HL-60/S4 treated with phorbol 12-myristate 13-acetate at 8.2 ng/mL for 4 days and 3 days (cell line): Measurements from ENCODE around the gene ATP6V1B1.

Experiments used
- in situ Hi-C: fragments of 300-500 bp; cut with MboI; formaldehyde crosslinking; loops from 2 replicates; pipeline ENCODE4 v1.15.0; 2022; ENCODE audit warnings: low sequenced_read_pairs

The ATP6V1B1 gene

DNA sequence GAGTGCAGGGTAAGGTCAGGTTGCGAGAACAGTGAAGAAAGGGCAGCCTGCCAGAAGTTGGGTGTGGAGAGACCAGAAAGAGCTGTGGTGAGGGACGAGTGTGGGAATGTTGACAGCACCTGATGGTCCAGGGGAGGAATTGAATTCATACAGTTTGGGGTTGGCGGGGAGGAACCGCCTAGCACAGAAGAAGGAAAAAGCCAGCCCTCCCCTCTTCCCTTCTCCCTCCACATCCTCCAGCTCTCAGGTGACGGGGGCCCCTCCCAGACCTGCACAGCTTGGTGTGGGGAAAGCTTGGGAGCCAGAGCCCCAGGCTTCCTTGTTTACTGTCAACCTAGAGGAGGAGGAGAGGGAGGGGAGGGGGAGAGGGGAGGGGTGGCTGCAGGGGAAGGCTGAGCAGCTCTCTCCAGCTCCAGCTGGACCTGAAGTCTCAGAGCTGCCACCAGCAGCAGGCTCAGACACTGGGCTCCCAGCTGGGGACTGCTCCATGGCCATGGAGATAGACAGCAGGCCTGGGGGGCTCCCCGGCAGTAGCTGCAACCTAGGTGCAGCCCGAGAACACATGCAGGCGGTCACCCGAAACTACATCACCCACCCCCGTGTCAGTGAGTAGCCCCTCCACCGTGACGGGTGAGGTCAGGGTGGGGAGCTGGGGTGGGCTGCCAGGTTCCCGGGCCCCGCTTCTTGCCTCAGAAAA, at the start of gene ATP6V1B1:
Gene ATP6V1B1 (plus strand): TSS at position 433 of the 697 bp plus-strand sequence. CDS start 55 bp downstream, at position 488.
- in situ Hi-C loops, result loop anchor here (25.0 kb wide), 2 partner anchors 148 to 273 kb away; partner anchors contain the start of gene FIGLA

DNA sequence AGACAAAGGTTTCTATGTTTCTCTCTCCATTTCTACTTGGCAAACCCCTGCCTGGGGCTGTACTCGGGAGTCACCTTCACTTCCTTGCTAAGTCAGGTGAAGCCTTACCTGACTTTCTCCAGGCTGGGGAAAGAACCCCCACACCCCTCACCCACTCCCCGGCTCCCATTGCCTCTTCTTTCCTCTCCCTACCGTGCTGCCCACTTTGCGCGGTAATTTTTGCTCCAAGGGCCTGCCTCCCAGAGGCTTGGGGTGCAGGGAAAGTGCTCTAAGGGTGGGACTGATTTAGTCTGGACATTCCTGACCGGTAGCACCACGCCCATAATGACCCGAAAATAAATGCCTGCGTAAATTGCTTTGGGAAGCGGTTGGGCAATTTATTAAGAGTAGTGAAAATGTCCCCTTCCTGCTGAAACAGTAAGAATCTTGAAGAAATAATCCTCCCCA, 49.1 kb upstream of the ATP6V1B1 start:
- in situ Hi-C loops, result no loop called here

DNA sequence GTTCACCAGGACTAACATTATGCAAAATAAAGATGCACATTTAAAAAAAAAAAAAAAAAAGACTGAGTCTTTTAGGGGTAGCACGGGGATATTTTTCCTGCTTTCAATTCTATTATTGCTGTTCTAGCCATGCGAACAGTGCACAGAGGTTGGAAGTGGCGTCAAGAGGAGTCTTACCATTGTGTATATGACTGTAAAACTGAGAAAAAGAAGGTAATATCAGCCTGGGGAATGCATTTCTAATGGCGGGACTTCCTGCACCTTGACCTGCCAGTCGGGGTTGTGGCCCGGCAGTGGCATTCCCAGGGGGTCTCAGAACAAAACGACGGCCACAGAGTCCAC, 48.5 kb upstream of the ATP6V1B1 start:
- in situ Hi-C loops, result no loop called here

DNA sequence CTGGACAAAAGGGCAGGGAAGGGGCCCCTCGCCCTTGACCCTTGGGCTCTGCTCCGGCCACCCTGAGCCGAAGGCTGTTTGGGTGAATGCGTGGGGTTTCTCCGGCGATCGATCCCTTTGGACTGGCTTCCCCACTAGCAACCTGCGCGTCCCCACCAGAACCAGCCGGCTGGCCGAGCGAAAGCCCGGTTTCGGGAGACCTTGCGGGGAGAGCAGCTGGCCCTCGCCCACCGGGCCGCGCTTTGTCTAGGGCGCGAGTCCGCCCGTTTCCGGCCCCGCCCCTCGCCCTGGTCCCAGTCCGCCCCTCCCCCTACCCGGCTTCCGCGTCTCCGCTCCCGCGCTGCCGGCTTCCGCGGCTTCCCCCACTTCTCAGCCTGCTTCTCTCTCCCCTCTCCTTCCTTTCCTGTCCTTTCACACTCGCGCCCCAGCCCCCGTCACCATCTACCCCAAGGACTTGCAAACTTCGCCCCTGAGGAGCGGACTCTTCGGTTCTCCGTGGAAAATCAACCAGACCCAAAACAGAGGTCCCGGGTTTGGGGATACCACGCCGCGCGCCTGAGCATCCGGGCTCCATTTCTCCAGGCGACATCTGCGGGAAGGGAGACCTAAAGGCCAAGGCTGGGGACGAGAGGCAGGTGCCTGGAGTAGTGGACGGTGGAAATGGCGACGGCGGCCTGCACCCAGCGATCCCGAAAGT, 48.0 kb upstream of the ATP6V1B1 start:
- in situ Hi-C loops, result no loop called here

DNA sequence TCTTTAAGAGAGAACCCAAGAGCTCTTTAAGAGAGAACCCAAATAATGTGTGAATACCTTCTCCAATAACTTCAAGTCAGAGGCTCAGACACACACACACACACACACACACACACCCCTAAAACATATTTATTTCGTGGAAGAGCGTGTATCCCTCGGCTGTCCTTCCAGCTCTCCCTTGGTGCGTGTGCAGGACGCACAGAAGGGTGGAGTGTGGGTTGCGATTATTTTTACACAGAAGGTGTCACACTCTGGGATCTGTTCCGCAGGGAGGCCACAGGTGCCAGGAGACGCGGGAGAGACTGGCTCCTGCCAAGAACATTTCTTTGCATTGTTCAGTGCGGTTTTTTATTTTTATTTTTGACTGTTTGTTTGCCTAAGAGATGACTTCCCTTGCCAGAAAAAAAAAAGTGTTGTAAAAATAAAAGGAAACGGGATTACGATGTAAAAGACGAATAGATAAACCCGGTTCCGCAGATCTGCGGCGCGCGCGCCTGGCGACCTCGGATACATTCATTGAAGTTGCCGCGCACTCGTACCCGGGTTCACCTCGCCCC, 47.3 kb upstream of the ATP6V1B1 start:
- in situ Hi-C loops, result no loop called here

DNA sequence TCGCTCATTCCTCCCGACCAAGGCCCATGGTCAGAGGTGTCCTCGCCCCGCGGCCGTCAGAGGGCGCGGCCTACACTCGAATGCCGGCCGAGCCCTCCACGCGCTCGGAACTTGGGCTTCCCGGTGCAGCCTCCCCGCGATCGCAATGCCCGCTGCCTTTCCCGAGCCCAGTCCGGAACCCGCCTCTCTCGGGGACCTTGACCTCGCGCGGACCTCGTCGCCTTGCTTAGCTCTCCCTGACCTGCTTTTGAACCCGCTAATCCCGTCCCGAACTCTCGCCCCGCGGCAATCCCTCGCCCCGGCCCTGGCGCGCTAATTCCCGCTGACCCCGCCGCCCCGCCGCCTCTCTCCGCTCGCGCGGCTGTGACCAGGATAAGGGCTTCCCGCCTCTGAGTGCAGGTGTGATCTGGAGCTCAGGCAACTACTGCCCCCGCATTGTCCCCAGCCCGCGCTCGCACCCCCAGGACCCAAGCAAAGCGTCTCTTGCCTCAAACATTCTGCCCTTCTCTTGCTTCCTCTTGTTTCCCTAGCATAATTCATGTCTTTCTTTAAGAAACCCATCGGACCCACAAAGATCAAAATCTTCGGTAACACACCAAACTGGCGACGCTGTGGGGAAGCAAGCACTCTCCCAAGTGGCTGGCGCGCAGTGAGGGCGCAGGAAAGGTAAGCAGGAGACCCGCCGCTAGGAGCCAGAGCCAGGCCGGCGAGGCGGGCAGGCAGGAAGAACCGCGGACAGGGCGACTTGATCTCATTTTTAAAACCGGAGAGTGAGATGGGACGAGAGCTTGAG, 46.6 kb upstream of the ATP6V1B1 start:
- in situ Hi-C loops, result no loop called here

DNA sequence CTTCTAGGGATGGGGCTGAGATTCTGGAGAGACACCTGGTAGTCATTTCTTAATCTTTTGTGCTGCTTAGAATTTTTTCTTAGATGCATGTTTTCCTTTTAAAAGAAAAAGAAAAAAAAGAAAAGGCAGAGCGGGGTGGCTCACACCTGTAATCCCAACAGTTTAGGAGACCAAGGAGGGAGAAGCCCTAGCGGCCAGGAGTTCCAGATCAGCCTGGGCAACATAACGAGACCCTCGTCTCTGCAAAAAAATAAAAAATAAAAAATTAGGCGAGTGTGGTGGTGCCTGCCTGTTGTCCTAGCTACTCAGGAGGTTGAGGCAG, 46.0 kb upstream of the ATP6V1B1 start:
- in situ Hi-C loops, result no loop called here

DNA sequence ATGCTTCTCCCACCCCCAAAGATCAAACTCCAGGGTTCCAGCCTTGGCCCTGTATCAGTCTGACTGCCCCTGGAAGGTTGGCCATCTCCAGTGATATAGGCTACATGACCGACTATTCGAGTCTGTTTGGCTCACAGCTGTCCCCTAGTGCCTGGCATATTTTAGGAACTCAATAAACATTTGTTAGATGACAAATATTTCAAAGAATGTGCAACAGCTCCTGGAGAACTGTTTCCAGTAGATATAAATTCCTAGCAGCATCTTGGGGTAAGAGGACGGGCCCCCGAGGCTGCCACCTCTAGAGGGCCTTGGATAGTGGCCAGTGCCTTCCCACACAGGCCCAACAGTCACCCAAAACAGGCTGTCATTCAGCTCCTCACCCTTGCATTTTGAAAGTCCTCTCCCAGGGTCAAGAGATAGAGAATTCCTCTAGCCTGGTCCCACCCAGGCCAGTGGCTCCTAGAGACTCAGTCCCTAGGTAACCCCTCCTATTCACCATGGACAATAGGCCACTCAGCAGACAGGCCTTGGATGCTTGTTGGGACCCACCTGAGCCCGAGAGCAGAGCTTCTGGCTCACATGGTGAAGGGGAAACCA, 45.1 kb upstream of the ATP6V1B1 start:
- in situ Hi-C loops, result no loop called here

DNA sequence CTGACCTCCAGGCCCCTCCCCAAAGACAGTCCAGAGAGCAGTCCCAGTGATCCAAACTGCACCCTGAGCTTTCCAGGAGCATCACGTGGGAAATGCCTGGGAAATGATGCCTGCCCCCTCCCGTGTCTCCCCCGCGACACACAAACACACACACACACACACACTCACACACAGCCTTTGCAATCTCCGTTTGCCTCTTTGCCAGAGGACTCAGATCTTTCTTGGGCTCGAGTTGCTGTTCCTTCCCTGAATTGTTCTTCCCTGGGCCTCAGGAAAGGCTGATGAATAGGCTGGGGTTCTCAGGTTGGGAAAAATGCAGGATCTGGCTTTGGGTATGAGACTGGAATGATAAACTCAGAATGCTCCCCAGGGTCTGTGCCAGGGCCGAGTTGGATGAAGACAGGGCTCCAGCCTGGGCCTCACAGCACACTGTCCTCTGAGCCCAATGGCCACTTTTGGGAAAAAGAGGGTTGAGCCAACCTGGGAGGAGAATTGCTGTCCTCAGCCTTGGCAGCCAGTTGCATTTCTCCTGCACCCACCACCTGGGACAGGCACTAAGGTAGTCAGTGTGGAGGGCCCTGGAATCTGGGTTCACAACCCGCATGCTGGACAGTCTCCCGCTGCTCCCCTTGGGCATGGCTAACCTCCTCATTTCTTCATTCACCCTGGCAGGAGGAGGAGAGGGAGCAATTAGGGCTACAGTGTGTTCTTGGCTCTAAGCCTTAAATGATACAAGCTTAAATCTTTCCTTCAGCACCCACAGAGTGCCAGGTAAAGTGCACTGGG, 43.9 kb upstream of the ATP6V1B1 start:
- in situ Hi-C loops, result no loop called here

DNA sequence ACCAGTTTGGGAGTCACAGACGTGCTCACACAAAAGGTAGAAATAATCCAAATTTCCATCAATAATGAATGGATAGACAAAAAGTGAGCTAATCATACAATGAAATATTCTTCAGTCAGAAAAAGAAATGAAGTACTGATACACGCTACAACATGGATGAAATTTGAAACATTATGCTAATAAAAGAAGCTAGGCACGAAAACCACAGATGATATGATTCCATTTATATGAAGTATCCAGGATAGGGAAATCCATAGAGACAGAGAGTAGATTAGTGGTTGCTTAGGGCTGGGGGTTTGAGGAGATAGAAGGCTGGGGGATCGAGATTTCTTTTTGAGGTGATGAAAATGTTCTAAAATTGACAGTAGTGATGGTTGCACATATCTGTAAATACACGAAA, 43.0 kb upstream of the ATP6V1B1 start:
- in situ Hi-C loops, result no loop called here

DNA sequence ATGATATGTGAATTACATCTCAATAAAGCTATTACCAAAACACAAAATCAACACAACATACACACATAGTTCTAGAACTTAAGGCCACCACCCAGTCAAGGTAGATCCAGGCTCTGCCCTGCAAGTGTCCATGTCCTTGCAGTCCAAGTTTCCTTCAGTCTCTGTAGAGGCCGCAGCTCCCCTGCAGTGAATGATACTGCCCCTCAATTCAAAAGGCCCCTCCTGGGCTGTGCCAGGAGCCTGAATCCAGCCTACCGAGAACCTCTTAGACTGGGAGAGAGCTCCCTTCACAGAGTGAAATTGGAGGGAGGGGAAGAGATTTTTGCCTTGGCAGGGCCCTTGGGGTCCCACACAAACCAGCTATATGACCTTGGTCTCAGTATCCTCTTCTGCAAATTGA, 42.5 kb upstream of the ATP6V1B1 start:
- in situ Hi-C loops, result no loop called here

DNA sequence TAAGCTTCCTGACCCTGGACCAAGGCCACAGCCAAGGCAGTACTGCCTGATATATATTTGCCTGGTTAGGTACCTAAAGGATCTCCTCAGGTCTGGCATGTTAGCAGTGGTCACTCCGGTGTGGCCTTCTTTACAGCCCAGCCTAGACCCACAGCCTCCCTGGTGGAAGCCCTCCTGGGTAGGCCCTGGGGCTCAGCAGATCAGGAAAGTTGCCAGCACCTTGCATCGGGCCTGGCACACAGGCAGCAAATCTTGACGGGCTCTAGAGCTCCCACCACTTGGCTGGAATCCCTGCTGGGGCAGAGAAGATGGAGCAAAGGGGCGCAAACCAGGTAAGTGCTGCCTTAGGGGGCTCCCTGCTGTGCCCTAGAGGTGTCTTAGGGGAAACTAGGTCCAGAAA, 40.9 kb upstream of the ATP6V1B1 start:
- in situ Hi-C loops, result no loop called here

DNA sequence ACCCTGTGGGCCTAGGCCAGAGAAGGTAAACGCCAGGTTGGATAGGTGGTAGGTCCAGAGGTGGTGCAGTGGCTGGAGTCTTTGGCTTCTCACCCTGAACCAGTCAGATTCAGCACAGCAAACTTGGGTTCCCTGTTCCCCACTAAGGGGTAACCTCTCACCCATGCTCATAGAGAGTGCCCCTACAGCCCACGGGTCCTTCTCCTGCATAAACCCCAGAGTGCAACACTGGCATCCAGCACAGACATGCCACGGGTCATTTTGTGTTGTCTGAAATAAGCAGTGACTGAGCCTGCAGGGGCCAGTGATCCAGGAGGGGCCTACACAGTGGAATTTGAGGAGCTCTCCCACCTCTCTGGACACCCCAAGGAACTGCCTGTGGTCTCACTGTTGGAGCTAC, 40.5 kb upstream of the ATP6V1B1 start:
- in situ Hi-C loops, result no loop called here

DNA sequence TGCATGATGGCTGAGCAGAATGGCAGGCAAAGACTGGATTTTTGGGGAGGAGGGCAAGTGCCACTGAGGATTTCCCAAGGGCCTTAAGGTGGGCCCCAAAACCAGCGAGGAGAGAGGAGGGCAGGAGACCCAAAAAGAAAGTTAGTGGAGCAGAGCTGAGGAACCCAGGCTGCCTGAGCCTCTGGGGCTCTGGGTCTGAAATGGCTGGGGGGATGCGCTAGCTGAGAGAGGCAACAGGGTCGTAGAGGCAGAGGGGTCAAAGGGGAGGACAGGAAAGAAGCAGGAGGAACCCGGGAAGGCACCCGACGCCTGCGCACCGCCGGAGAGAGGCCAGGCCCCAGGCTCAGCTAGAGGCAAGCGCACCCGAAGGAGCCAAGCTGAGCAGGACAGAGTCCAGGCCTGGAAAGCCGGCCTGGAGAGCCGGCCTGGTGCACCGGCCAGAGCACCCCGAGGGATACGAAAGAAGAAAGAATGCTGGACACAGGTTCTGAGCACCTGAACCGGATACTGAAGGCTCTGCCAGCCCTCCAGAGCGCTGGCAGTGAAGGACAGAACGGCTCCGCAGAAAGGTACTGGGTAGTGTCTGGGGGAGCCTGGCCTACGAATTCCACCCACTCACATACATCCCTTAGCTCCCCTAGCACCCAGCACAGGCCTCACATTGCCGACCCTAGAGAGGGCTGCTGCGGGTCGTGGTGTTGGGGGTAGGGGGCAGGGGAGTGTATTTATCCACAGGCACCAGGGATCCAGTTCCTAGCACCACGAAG, 39.5 kb upstream of the ATP6V1B1 start:
- in situ Hi-C loops, result no loop called here

DNA sequence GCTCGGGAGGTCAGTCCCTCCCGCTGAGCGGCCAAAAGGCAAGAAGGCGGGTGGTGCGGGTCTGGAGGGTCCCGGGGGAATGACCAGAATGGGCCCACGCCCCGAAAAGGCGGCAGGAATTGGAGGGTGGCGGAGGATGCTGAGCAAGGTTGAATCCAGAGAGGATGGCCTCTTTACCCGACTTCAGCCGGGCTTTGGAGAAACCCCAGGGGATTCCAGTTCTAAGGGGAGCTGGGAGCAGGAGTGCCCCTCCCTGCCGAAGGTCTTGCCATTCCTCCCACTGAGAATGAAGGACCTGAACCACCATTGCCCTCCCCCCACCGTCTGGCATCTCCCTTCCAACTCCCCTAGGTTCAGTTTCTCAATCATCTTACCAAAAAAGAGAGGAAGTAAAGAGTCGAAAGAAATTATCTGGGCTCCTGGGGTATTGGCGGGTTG, 38.9 kb upstream of the ATP6V1B1 start:
- in situ Hi-C loops, result no loop called here

DNA sequence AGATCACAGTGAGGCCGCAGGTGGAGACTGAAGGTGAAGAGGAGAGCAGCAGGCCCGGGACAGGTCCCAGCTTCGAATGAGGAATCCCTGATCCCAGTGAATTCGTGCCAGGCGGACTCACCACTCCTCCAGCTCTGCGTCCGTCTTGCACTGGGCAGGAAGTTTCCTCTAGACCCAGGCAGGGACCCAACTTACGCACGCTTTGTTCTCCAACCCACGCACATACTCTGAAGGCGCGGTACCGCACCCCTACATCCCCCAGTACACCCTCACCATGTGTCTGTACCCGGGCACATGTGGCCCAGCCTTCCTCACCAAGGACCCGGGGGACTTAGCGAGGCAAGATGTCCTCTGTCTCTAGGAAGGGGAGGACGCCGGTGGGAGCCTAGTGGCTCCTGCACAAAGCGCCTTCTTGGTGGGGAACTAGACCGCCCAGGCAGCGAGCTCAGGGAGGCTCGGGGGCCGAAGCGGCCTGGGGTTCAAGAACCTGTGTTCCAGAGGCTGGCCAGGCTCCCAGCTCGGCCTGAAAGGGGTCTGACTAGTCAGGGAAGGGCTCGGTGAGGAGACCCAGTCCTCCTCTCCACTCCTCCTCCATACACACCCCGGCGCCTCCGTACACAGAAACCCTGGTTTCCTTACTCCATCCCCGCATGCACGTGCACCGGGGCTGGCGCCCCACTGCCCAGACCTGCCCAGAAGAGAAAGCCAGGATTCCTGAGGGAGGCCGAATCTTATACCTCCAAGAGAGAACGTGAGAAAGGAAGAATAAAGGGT, 38.3 kb upstream of the ATP6V1B1 start:
- in situ Hi-C loops, result no loop called here

DNA sequence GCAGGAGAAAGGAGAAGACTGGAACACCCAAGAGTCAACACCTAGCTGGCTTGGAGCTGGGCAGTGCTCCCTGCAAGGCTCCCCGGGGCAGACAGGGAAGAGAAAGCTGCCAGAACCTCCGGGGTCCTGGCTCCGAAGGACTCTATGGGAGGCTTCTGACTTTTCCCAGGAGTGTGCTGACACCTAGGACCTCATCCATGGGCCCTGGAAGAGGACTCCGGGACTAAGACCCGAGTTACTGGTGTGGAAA, 37.8 kb upstream of the ATP6V1B1 start:
- in situ Hi-C loops, result no loop called here

DNA sequence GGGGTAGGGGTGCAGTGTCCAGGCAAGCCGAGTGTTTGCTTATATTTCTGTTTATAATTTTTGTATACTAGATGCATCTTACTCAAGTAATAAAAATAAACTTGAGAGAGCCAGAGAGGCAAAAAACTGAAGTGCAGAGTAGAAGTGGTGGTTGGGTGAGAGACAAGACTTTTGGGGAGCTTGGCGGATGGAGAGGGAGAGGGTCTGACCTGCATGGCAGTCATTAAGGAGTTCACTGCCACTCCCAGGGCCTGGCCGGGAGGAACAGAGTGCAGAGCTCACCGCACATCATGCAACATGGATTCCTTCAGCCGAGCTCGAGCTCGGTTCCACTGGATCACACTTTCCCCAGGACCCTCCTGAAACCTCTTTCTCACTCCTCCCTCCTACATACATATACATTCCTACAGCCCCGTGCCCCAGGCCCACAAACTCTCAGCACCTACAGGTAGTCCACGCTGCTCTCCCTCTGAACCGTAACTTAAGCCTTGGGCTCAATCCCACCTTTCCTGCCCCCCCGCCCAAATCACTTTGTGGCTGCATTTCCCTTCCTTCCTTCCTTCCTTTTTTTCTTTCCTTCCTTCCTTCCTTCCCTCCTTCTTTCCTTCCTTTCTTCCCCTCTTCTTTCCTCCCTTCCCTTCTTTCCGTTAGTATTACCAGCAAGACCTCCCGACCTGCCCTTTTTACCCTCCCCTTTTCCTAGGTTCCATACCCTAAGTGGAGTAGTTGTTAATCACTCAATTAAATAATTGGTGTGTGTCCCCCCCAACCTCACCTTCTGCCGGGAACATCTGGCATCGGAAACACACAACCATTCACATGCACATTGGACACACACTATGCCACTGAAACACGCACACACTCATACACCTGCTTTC, 37.1 kb upstream of the ATP6V1B1 start:
- in situ Hi-C loops, result no loop called here
